SH-SY5Y (cell line): ENCODE results near the gene RXRA.

Experiments
- GATA2 ChIP-seq: IDR thresholded peaks from 2 replicates; pipeline ENCODE4 v1.6.1; 2011; ENCODE audit warnings: mild to moderate bottlenecking, low read depth, low read length
- GATA3 ChIP-seq: IDR thresholded peaks from 2 replicates; pipeline ENCODE4 v1.6.1; 2011; ENCODE audit warnings: low read depth, mild to moderate bottlenecking, low read length, moderate library complexity

DNA sequence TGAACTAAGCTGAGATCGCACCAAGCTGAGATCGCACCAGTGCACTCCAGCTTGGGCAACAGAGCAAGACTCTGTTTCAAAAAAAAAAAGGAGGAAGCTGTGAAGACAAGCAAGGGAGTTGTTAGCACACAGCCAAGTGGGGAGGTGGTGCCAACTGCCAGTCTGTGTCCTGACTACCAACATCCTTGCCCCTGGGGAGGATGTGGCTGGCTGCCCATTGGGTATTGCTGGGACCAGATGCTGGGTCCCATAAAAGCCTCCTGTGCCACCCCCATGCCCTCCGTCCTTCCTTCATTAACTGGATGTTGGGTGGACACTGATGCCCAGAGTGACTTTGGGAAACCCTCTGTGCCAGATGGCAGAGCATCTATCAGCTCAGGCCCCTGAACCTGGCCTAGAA is 158.2 kb downstream of the RXRA start:
- TF ChIP-seq GATA2: no peak
- no peak for TF ChIP-seq GATA3
